WTC11 (cell line): ENCODE measurements around the gene MAZ. TPM values are rescaled to one million over a fixed set of nuclear protein-coding genes. Genes with fewer than 3 reads are reported as not detected.

Source experiments
- ATF1 ChIP-seq: sonication (generic); formaldehyde crosslinking; IDR thresholded peaks from 2 replicates; pipeline ENCODE4 v1.8.1; 2023; ENCODE audit warnings: mild to moderate bottlenecking, moderate library complexity, missing genetic modification reagents
- ATF3 ChIP-seq: sonication (generic); formaldehyde crosslinking; conservative IDR thresholded peaks from 2 replicates; pipeline ENCODE4 v1.8.1; 2022; ENCODE audit warnings: mild to moderate bottlenecking, missing genetic modification reagents
- CBFB ChIP-seq: sonication (generic); formaldehyde crosslinking; IDR thresholded peaks from 2 replicates; pipeline ENCODE4 v1.8.1; 2022; ENCODE audit warnings: mild to moderate bottlenecking, low read depth, missing genetic modification reagents
- CDX4 ChIP-seq: fragments of 250-450 bp; sonication (Bioruptor Pico); IDR thresholded peaks from 2 replicates; pipeline ENCODE4 v1.9.0; 2021; ENCODE audit warnings: moderate library complexity, mild to moderate bottlenecking, inconsistent platforms, borderline replicate concordance
- CREM ChIP-seq: sonication (generic); formaldehyde crosslinking; IDR thresholded peaks from 2 replicates; pipeline ENCODE4 v1.8.1; 2022; ENCODE audit warnings: mild to moderate bottlenecking, missing genetic modification reagents, moderate library complexity
- CTCF ChIP-seq: fragments of 200-600 bp; IDR thresholded peaks from 2 replicates; pipeline ENCODE4 v1.8.0; 2022; ENCODE audit warnings: antibody characterized with exemption
- E2F1 ChIP-seq: sonication (generic); formaldehyde crosslinking; IDR thresholded peaks from 2 replicates; pipeline ENCODE4 v1.8.0; 2022; ENCODE audit warnings: mild to moderate bottlenecking, missing genetic modification reagents
- FOXJ3 ChIP-seq: sonication (generic); formaldehyde crosslinking; IDR thresholded peaks from 2 replicates; pipeline ENCODE4 v1.9.0; 2021; ENCODE audit warnings: missing genetic modification reagents, mild to moderate bottlenecking, borderline replicate concordance
- FOXP1 ChIP-seq: sonication (generic); formaldehyde crosslinking; IDR thresholded peaks from 2 replicates; pipeline ENCODE4 v1.8.0; 2022; ENCODE audit warnings: missing genetic modification reagents, mild to moderate bottlenecking, moderate library complexity, borderline replicate concordance
- HMGA2 ChIP-seq: fragments of 250-450 bp; sonication (Bioruptor Pico); IDR thresholded peaks from 2 replicates; pipeline ENCODE4 v1.4.0; 2021; ENCODE audit warnings: mild to moderate bottlenecking, moderate library complexity
- HMGXB4 ChIP-seq: sonication (generic); formaldehyde crosslinking; IDR thresholded peaks from 2 replicates; pipeline ENCODE4 v1.8.1; 2023; ENCODE audit warnings: mild to moderate bottlenecking, moderate library complexity, missing genetic modification reagents
- JUN ChIP-seq: sonication (generic); formaldehyde crosslinking; IDR thresholded peaks from 2 replicates; pipeline ENCODE4 v1.8.0; 2023; ENCODE audit warnings: mild to moderate bottlenecking, missing genetic modification reagents
- MAX ChIP-seq: sonication (generic); formaldehyde crosslinking; IDR thresholded peaks from 2 replicates; pipeline ENCODE4 v1.8.0; 2022; ENCODE audit warnings: mild to moderate bottlenecking, missing genetic modification reagents
- MLX ChIP-seq: sonication (generic); formaldehyde crosslinking; IDR thresholded peaks from 2 replicates; pipeline ENCODE4 v1.8.1; 2023; ENCODE audit warnings: mild to moderate bottlenecking, missing genetic modification reagents, moderate library complexity
- MXD4 ChIP-seq: fragments of 250-450 bp; sonication (Bioruptor Pico); IDR thresholded peaks from 2 replicates; pipeline ENCODE4 v1.8.0; 2021; ENCODE audit warnings: mild to moderate bottlenecking, moderate library complexity, borderline replicate concordance
- MYBL2 ChIP-seq: sonication (generic); formaldehyde crosslinking; IDR thresholded peaks from 2 replicates; pipeline ENCODE4 v1.8.1; 2023; ENCODE audit warnings: mild to moderate bottlenecking, moderate library complexity, missing genetic modification reagents
- NFYB ChIP-seq: sonication (generic); formaldehyde crosslinking; conservative IDR thresholded peaks from 2 replicates; pipeline ENCODE4 v1.8.0; 2022; ENCODE audit warnings: low read depth, missing genetic modification reagents
- PRRX2 ChIP-seq: fragments of 250-450 bp; sonication (Bioruptor Pico); IDR thresholded peaks from 2 replicates; pipeline ENCODE4 v1.8.0; 2021; ENCODE audit warnings: mild to moderate bottlenecking
- SMAD3 ChIP-seq: sonication (generic); formaldehyde crosslinking; IDR thresholded peaks from 2 replicates; pipeline ENCODE4 v1.8.0; 2022; ENCODE audit warnings: missing genetic modification reagents, mild to moderate bottlenecking, borderline replicate concordance
- SP1 ChIP-seq: sonication (generic); formaldehyde crosslinking; conservative IDR thresholded peaks from 2 replicates; pipeline ENCODE4 v1.8.1; 2022; ENCODE audit warnings: missing genetic modification reagents
- STAT6 ChIP-seq: sonication (generic); formaldehyde crosslinking; conservative IDR thresholded peaks from 2 replicates; pipeline ENCODE4 v1.8.1; 2023; ENCODE audit warnings: mild to moderate bottlenecking, low read depth, missing genetic modification reagents, moderate library complexity
- USF2 ChIP-seq: sonication (generic); formaldehyde crosslinking; IDR thresholded peaks from 2 replicates; pipeline ENCODE4 v1.8.1; 2023; ENCODE audit warnings: mild to moderate bottlenecking, missing genetic modification reagents, moderate library complexity
- ZBTB43 ChIP-seq: sonication (generic); formaldehyde crosslinking; IDR thresholded peaks from 2 replicates; pipeline ENCODE4 v1.8.1; 2023; ENCODE audit warnings: mild to moderate bottlenecking, missing genetic modification reagents
- ZMAT4 ChIP-seq: fragments of 250-450 bp; sonication (Bioruptor Pico); IDR thresholded peaks from 2 replicates; pipeline ENCODE4 v1.9.0; 2021; ENCODE audit warnings: mild to moderate bottlenecking
- ZNF232 ChIP-seq: sonication (generic); formaldehyde crosslinking; IDR thresholded peaks from 2 replicates; pipeline ENCODE4 v1.8.0; 2022; ENCODE audit warnings: mild to moderate bottlenecking, missing genetic modification reagents
- ZSCAN18 ChIP-seq: fragments of 250-450 bp; sonication (Bioruptor Pico); IDR thresholded peaks from 2 replicates; pipeline ENCODE4 v2.1.2; 2022; ENCODE audit warnings: mild to moderate bottlenecking, moderate library complexity
- total RNA-seq: library from RNA; stranded (reverse); gene quantifications from 3 replicates; pipeline ENCODE4 v1.2.3, GENCODE V29; 2021

Gene MAZ
- total RNA-seq, 1 experiment from 2014 or later: 405 TPM

GRCh38 chr16:29784901-29785500, 21.3 kb upstream of the MAZ start (continued):
- TF ChIP-seq MXD4 (no peak), SP1 (CRISPR knock-in tag) (no peak), MAX (CRISPR knock-in tag) (peak; percentile 87), MLX (CRISPR knock-in tag) (no peak), ATF1 (CRISPR knock-in tag) (no peak), ZNF232 (no peak), MYBL2 (no peak), CBFB (CRISPR knock-in tag) (no peak), ZBTB43 (CRISPR knock-in tag) (no peak), FOXJ3 (CRISPR knock-in tag) (no peak), CREM (CRISPR knock-in tag) (no peak), SMAD3 (CRISPR knock-in tag) (no peak), ZMAT4 (CRISPR knock-in tag) (no peak), PRRX2 (CRISPR knock-in tag) (no peak), JUN (CRISPR knock-in tag) (no peak), ZSCAN18 (CRISPR knock-in tag) (no peak), ATF3 (CRISPR knock-in tag) (no peak), FOXP1 (CRISPR knock-in tag) (peak; percentile 19; the same call in 1 of the 2 replicates), NFYB (CRISPR knock-in tag) (no peak), USF2 (CRISPR knock-in tag) (no peak), HMGA2 (CRISPR knock-in tag) (no peak), HMGXB4 (CRISPR knock-in tag) (peak; percentile 64; the same call in 1 of the 2 replicates), E2F1 (CRISPR knock-in tag) (no peak), CTCF (peak; percentile 69), STAT6 (no peak), CDX4 (CRISPR knock-in tag) (no peak)
